ENCODE data around the gene ATP6V1G1. TPM values are rescaled to one million over a fixed set of nuclear protein-coding genes. Genes with fewer than 3 reads are reported as not detected.

Gene ATP6V1G1
- polyA plus RNA-seq, 1 donor from 2014 or later, result 802 TPM

- Histone ChIP-seq H3K36me3 (ENCODE audit: insufficient read depth, low read length) (no peaks in the 10 kb centered on the region), H3F3A (ENCODE audit: insufficient read depth, low read length, poor library complexity, severe bottlenecking) (no peaks in the 10 kb centered on the region), H3K27ac (ENCODE audit: low read length) (peak overlapping the region; percentile 88), H4K20me1 (ENCODE audit: insufficient read depth) (no peaks in the 10 kb centered on the region), H3K27me3 (ENCODE audit: insufficient read depth, low read depth, low read length) (no peaks in the 10 kb centered on the region), H3K4me2 (ENCODE audit: low read length) (peak overlapping the region; percentile 99), H2AFZ (ENCODE audit: low read depth, low read length) (peak overlapping the region; percentile 98), H3K79me2 (replicated peaks; ENCODE audit: insufficient read depth, low read length) (peaks cover 61% of the 10 kb centered on the region), H3K9me3 (ENCODE audit: low read length) (no peaks in the 10 kb centered on the region), H3K9ac (ENCODE audit: low read length) (peak overlapping the region; percentile 98), H3K9me2 (ENCODE audit: insufficient read depth, low read length) (no peaks in the 10 kb centered on the region), H3K4me3 (ENCODE audit: low read length) (peak overlapping the region; percentile 81)
- no peak for TF ChIP-seq REST (IDR thresholded peaks at IDR 0.05; ENCODE audit: borderline replicate concordance)
Measured at GRCh38 chr9:114588651-114589526, 1.3 kb downstream of the ATP6V1G1 start.

- Histone ChIP-seq H3K27me3 (ENCODE audit: insufficient read depth, low read depth, low read length) (no peaks in the 10 kb centered on the region), H3K4me3 (ENCODE audit: low read length) (peak overlapping the region; percentile 81), H3K9me2 (ENCODE audit: insufficient read depth, low read length) (no peaks in the 10 kb centered on the region), H2AFZ (ENCODE audit: low read depth, low read length) (no peak overlapping the region), H3K36me3 (ENCODE audit: insufficient read depth, low read length) (no peaks in the 10 kb centered on the region), H3F3A (ENCODE audit: insufficient read depth, low read length, poor library complexity, severe bottlenecking) (no peaks in the 10 kb centered on the region), H3K79me2 (replicated peaks; ENCODE audit: insufficient read depth, low read length) (peaks cover 68% of the 10 kb centered on the region), H4K20me1 (ENCODE audit: insufficient read depth) (no peaks in the 10 kb centered on the region), H3K4me2 (ENCODE audit: low read length) (no peak overlapping the region), H3K9me3 (ENCODE audit: low read length) (no peaks in the 10 kb centered on the region), H3K27ac (ENCODE audit: low read length) (no peak overlapping the region), H3K9ac (ENCODE audit: low read length) (no peak overlapping the region)
- TF ChIP-seq SMC3 (conservative IDR thresholded peaks at IDR 0.05; ENCODE audit: poor library complexity), result no peak
- no peak for TF ChIP-seq MXI1 (conservative IDR thresholded peaks at IDR 0.05; ENCODE audit: poor library complexity, severe bottlenecking)
- TF ChIP-seq POLR2AphosphoS5 (IDR thresholded peaks at IDR 0.05), result no peak
- TF ChIP-seq CTCF (IDR thresholded peaks at IDR 0.05; ENCODE audit: poor library complexity, severe bottlenecking), result no peak
Measured at GRCh38 chr9:114590328-114590727, 2.8 kb downstream of the ATP6V1G1 start.

GRCh38 chr9:114591291-114591787, 3.8 kb downstream of the ATP6V1G1 start:
- Histone ChIP-seq H3K9ac (ENCODE audit: low read length) (no peak overlapping the region), H3K4me2 (ENCODE audit: low read length) (peak overlapping the region; percentile 8), H3K27me3 (ENCODE audit: insufficient read depth, low read depth, low read length) (no peaks in the 10 kb centered on the region), H3K9me2 (ENCODE audit: insufficient read depth, low read length) (no peaks in the 10 kb centered on the region), H3K79me2 (replicated peaks; ENCODE audit: insufficient read depth, low read length) (peaks cover 71% of the 10 kb centered on the region), H3K27ac (ENCODE audit: low read length) (no peak overlapping the region), H2AFZ (ENCODE audit: low read depth, low read length) (no peak overlapping the region), H3K36me3 (ENCODE audit: insufficient read depth, low read length) (no peaks in the 10 kb centered on the region), H4K20me1 (ENCODE audit: insufficient read depth) (no peaks in the 10 kb centered on the region), H3F3A (ENCODE audit: insufficient read depth, low read length, poor library complexity, severe bottlenecking) (no peaks in the 10 kb centered on the region), H3K9me3 (ENCODE audit: low read length) (no peaks in the 10 kb centered on the region), H3K4me3 (ENCODE audit: low read length) (peak overlapping the region; percentile 48)
- no peak for TF ChIP-seq REST (IDR thresholded peaks at IDR 0.05; ENCODE audit: borderline replicate concordance)
- no peak for TF ChIP-seq SMC3 (conservative IDR thresholded peaks at IDR 0.05; ENCODE audit: poor library complexity)
- no peak for TF ChIP-seq EZH2 (IDR thresholded peaks at IDR 0.05; ENCODE audit: borderline replicate concordance, insufficient read depth, low read length, poor library complexity, severe bottlenecking)
- no peak for TF ChIP-seq MXI1 (conservative IDR thresholded peaks at IDR 0.05; ENCODE audit: poor library complexity, severe bottlenecking)
- no peak for TF ChIP-seq CTCF (IDR thresholded peaks at IDR 0.05; ENCODE audit: poor library complexity, severe bottlenecking)
- no peak for TF ChIP-seq EP300 (conservative IDR thresholded peaks at IDR 0.05; ENCODE audit: poor library complexity, severe bottlenecking)
- TF ChIP-seq RAD21 (conservative IDR thresholded peaks at IDR 0.05), result no peak
- no peak for TF ChIP-seq TAF1 (IDR thresholded peaks at IDR 0.05; ENCODE audit: low read depth)
- no peak for TF ChIP-seq POLR2AphosphoS5 (IDR thresholded peaks at IDR 0.05)

Measured in neural cell (in vitro differentiated cells).